Uterus (tissue), 2 donors: ENCODE results near the gene HEPACAM2.

Experiments used
- POLR2A ChIP-seq, 2 donors: fragments of 450-650 bp; IDR thresholded peaks; one replicate each; pipeline ENCODE4 v1.6.1; 2016; ENCODE audit warnings: antibody characterized with exemption in 2 of 2, mild to moderate bottlenecking in 1 of 2, moderate library complexity in 1 of 2
- TF ChIP-seq, protein P1 (sequence below), 4 experiments: fragments of 200-600 bp in 2 of 4; fragments of 450-650 bp in 2 of 4; sonication (generic) in 2 of 4; IDR thresholded peaks; one replicate each; pipeline ENCODE4 v1.5.1; 2016 to 2019; ENCODE audit warnings: antibody characterized with exemption in 4 of 4, mild to moderate bottlenecking in 2 of 4, moderate library complexity in 1 of 4

- no peak for TF ChIP-seq POLR2A (IDR thresholded peaks at IDR 0.05)
- TF ChIP-seq, protein P1, sequence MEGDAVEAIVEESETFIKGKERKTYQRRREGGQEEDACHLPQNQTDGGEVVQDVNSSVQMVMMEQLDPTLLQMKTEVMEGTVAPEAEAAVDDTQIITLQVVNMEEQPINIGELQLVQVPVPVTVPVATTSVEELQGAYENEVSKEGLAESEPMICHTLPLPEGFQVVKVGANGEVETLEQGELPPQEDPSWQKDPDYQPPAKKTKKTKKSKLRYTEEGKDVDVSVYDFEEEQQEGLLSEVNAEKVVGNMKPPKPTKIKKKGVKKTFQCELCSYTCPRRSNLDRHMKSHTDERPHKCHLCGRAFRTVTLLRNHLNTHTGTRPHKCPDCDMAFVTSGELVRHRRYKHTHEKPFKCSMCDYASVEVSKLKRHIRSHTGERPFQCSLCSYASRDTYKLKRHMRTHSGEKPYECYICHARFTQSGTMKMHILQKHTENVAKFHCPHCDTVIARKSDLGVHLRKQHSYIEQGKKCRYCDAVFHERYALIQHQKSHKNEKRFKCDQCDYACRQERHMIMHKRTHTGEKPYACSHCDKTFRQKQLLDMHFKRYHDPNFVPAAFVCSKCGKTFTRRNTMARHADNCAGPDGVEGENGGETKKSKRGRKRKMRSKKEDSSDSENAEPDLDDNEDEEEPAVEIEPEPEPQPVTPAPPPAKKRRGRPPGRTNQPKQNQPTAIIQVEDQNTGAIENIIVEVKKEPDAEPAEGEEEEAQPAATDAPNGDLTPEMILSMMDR (IDR thresholded peaks at IDR 0.05), result no peak
Observed at GRCh38 chr7:93238748-93239147, 12.5 kb upstream of the HEPACAM2 start.
